H1 (cell line): ENCODE measurements around the gene SCARB1. TPM values are rescaled to one million over a fixed set of nuclear protein-coding genes. Genes with fewer than 3 reads are reported as not detected.

ENCODE experiments used
- CTCF ChIA-PET: fragments of 300-600 bp; sonication (Branson Sonifier 250); formaldehyde crosslinking; loops from one replicate; lab custom pipeline; 2021; ENCODE audit not compliant: partially characterized antibody; lab: Charles Lee
- POLR2A ChIA-PET: fragments of 300-600 bp; sonication (Branson Sonifier 250); formaldehyde crosslinking; loops from one replicate; lab custom pipeline; 2021; ENCODE audit warnings: inconsistent platforms; ENCODE audit not compliant: partially characterized antibody; lab: Charles Lee
- DNase-seq, 2 experiments: peaks; one replicate each; pipeline versions ENCODE4 v3.0.0 to v3.0.0-alpha.2; 2010 to 2022; ENCODE audit warnings: low spot score in 2 of 2, low read depth in 1 of 2, mixed read lengths in 1 of 2
- FAIRE-seq: peaks from 2 replicates; lab custom pipeline; 2011; peaks lifted over from hg19 to GRCh38; lab: Jason Lieb, UNC
- H2AFZ ChIP-seq: 2 replicates; pipeline ENCODE4 v1.8.1; 2012; ENCODE audit warnings: low read length, inconsistent platforms
- H2AK5ac ChIP-seq: 2 replicates; pipeline ENCODE4 v1.6.1; 2013; ENCODE audit warnings: low read depth, low read length
- H2BK120ac ChIP-seq: replicated peaks from 2 replicates; pipeline ENCODE3; 2013; ENCODE audit warnings: low read depth, low read length, inconsistent platforms
- H2BK12ac ChIP-seq: 2 replicates; pipeline ENCODE4 v1.6.1; 2013; ENCODE audit warnings: low read depth, low read length
- H2BK15ac ChIP-seq: 2 replicates; pipeline ENCODE4 v1.6.1; 2013; ENCODE audit warnings: low read length
- H2BK20ac ChIP-seq: 2 replicates; pipeline ENCODE4 v1.6.1; 2013; ENCODE audit warnings: low read length
- H2BK5ac ChIP-seq: 2 replicates; pipeline ENCODE4 v1.6.1; 2013; ENCODE audit warnings: low read depth, low read length
- H3K14ac ChIP-seq: 2 replicates; pipeline ENCODE4 v1.6.1; 2013; ENCODE audit warnings: inconsistent platforms; ENCODE audit not compliant: insufficient read length
- H3K18ac ChIP-seq: 2 replicates; pipeline ENCODE4 v1.6.1; 2013; ENCODE audit warnings: low read length; ENCODE audit errors: extremely low read depth
- H3K23ac ChIP-seq: 2 replicates; pipeline ENCODE4 v1.6.1; 2013; ENCODE audit warnings: inconsistent platforms; ENCODE audit not compliant: insufficient read length
- H3K23me2 ChIP-seq: 2 replicates; pipeline ENCODE4 v1.6.1; 2013; ENCODE audit warnings: low read depth, low read length
- H3K27ac ChIP-seq: 2 replicates; pipeline ENCODE4 v1.6.1; 2011; ENCODE audit warnings: low read depth, low read length, inconsistent platforms
- H3K27me3 ChIP-seq, 4 experiments: replicated peaks in 1 of 4; 1 replicate in 1 of 4; 2 replicates in 3 of 4; pipeline versions ENCODE4 v1.6.1 to v1.8.1; 2011 to 2013; ENCODE audit warnings: low read length in 3 of 4, mild to moderate bottlenecking in 3 of 4, inconsistent platforms in 2 of 4, mixed read lengths in 2 of 4, moderate library complexity in 1 of 4; ENCODE audit not compliant: control insufficient read depth in 3 of 4, insufficient read depth in 3 of 4; ENCODE audit errors: extremely low read depth in 1 of 4
- H3K36me3 ChIP-seq, 4 experiments: 2 replicates each; pipeline versions ENCODE4 v1.6.1 to v1.8.1; 2011 to 2013; ENCODE audit warnings: mild to moderate bottlenecking in 4 of 4, low read length in 3 of 4, moderate library complexity in 2 of 4, control low read depth in 1 of 4, inconsistent platforms in 1 of 4; ENCODE audit not compliant: insufficient read depth in 4 of 4, control insufficient read depth in 2 of 4
- H3K4ac ChIP-seq: replicated peaks from 2 replicates; pipeline ENCODE3; 2013; ENCODE audit warnings: low read length, low read depth, mixed read lengths, inconsistent platforms; ENCODE audit not compliant: insufficient read length
- H3K4me1 ChIP-seq, 4 experiments: replicated peaks in 1 of 4; 1 replicate in 1 of 4; 2 replicates in 3 of 4; pipeline versions ENCODE4 v1.6.1 to v1.8.1; 2011 to 2013; ENCODE audit warnings: low read length in 3 of 4, inconsistent platforms in 2 of 4, mixed read lengths in 1 of 4; ENCODE audit not compliant: insufficient read depth in 4 of 4, control insufficient read depth in 3 of 4
- H3K4me2 ChIP-seq, 2 experiments: 2 replicates each; pipeline versions ENCODE4 v1.6.1 to v1.8.1; 2011 to 2013; ENCODE audit warnings: low read depth in 2 of 2, low read length in 2 of 2, control low read depth in 1 of 2, inconsistent platforms in 1 of 2, mild to moderate bottlenecking in 1 of 2; ENCODE audit not compliant: insufficient read depth in 1 of 2
- H3K4me3 ChIP-seq, 4 experiments: fragments of 200-600, 300-600 bp in 1 of 4; sonication (generic), shearing (Covaris generic), sonication (Bioruptor Twin) in 1 of 4; 2 replicates each; pipeline versions ENCODE4 v1.5.1 to v1.8.1; 2011 to 2016; ENCODE audit warnings: low read length in 4 of 4, low read depth in 3 of 4, control low read depth in 2 of 4, inconsistent platforms in 2 of 4, mild to moderate bottlenecking in 2 of 4, mixed read lengths in 1 of 4, moderate library complexity in 1 of 4; ENCODE audit not compliant: insufficient read depth in 2 of 4; ENCODE audit errors: extremely low read depth in 1 of 4
- H3K56ac ChIP-seq: replicated peaks from 2 replicates; pipeline ENCODE3; 2013; ENCODE audit warnings: low read depth, mild to moderate bottlenecking, mixed read lengths, low read length, inconsistent platforms; ENCODE audit not compliant: insufficient read length
- H3K79me1 ChIP-seq: 2 replicates; pipeline ENCODE4 v1.6.1; 2013; ENCODE audit warnings: low read depth, low read length, control low read depth
- H3K79me2 ChIP-seq, 2 experiments: 2 replicates each; pipeline versions ENCODE4 v1.6.1 to v1.8.1; 2012 to 2013; ENCODE audit warnings: low read length in 2 of 2, mild to moderate bottlenecking in 2 of 2, inconsistent platforms in 1 of 2; ENCODE audit not compliant: insufficient read depth in 2 of 2, control insufficient read depth in 1 of 2
- H3K9ac ChIP-seq, 4 experiments: replicated peaks in 1 of 4; 1 replicate in 1 of 4; 2 replicates in 3 of 4; pipeline versions ENCODE4 v1.6.1 to v1.8.1; 2011 to 2013; ENCODE audit warnings: low read depth in 3 of 4, low read length in 3 of 4, control low read depth in 2 of 4, mild to moderate bottlenecking in 2 of 4, moderate library complexity in 2 of 4, inconsistent platforms in 1 of 4; ENCODE audit errors: extremely low read depth in 1 of 4
- H3K9me3 ChIP-seq, 2 experiments: 2 replicates each; pipeline versions ENCODE4 v1.6.1 to v1.8.1; 2012 to 2013; ENCODE audit warnings: mild to moderate bottlenecking in 2 of 2, moderate library complexity in 2 of 2, control low read depth in 1 of 2, inconsistent platforms in 1 of 2, low read depth in 1 of 2, low read length in 1 of 2, mixed read lengths in 1 of 2; ENCODE audit not compliant: insufficient read depth in 2 of 2
- H4K20me1 ChIP-seq, 2 experiments: replicated peaks in 1 of 2; 2 replicates each; pipeline versions ENCODE3 to v1.8.1; 2011 to 2013; ENCODE audit warnings: inconsistent platforms in 2 of 2, low read length in 2 of 2, mild to moderate bottlenecking in 1 of 2; ENCODE audit not compliant: insufficient read depth in 2 of 2, control insufficient read depth in 1 of 2
- H4K5ac ChIP-seq: 2 replicates; pipeline ENCODE4 v1.6.1; 2013; ENCODE audit warnings: low read length, low read depth, mixed read lengths, inconsistent platforms; ENCODE audit not compliant: insufficient read length
- H4K8ac ChIP-seq: 2 replicates; pipeline ENCODE4 v1.8.0; 2013; ENCODE audit warnings: mild to moderate bottlenecking, moderate library complexity, low read length, inconsistent platforms; ENCODE audit not compliant: insufficient read depth; ENCODE audit errors: extremely low read depth
- H4K91ac ChIP-seq: replicated peaks from 2 replicates; pipeline ENCODE3; 2013; ENCODE audit warnings: low read length, mixed read lengths, inconsistent platforms; ENCODE audit not compliant: insufficient read length
- ATF2 ChIP-seq: IDR thresholded peaks from 2 replicates; pipeline ENCODE4 v1.6.1; 2012; ENCODE audit warnings: low read length, inconsistent platforms
- ATF3 ChIP-seq: IDR thresholded peaks from 2 replicates; pipeline ENCODE4 v1.6.1; 2011; ENCODE audit warnings: low read depth, mild to moderate bottlenecking, low read length; ENCODE audit not compliant: insufficient read depth
- E2F6 ChIP-seq: IDR thresholded peaks from 2 replicates; pipeline ENCODE4 v1.6.1; 2012; ENCODE audit warnings: inconsistent platforms
- WGBS, 2 experiments: shearing (Covaris generic) in 1 of 2; methylation state at CpG; one replicate each; pipeline versions ENCODE4 v1.1.6 to v1.1.7; 2013 to 2015; ENCODE audit warnings: low lambda C conversion rate in 2 of 2, mixed read lengths in 2 of 2, inconsistent platforms in 1 of 2, low coverage in 1 of 2, missing lambda C conversion rate in 1 of 2; ENCODE audit not compliant: insufficient replicate concordance in 2 of 2, insufficient coverage in 1 of 2, insufficient read length in 1 of 2; ENCODE audit errors: extremely low coverage in 1 of 2, missing lambda C conversion rate in 1 of 2; 5-methylcytosine and 5-hydroxymethylcytosine counted together
- polyA plus RNA-seq, 7 experiments: library from polyadenylated mRNA; depleted of rRNA in 3 of 7; stranded (reverse) in 5 of 7; unstranded in 2 of 7; fragments of >200 nt in 5 of 7; fragments of 200-250 nt in 2 of 7; gene quantifications; 1 replicate in 5 of 7; 2 replicates in 1 of 7; 4 replicates in 1 of 7; pipeline versions ENCODE4 v1.2.1 to v1.2.3, GENCODE V29; 2011 to 2013; ENCODE audit warnings: missing spikeins in 2 of 7, mixed read lengths in 2 of 7
- total RNA-seq: library from RNA; stranded (reverse); fragmentation: NEBNext Ultra II Directional; extraction: Animal tissue kit (Norgen Biotek cat#: 25700); gene quantifications from 2 replicates; pipeline ENCODE4 v1.2.1, GENCODE V29; 2021

Gene SCARB1
- total and polyA plus RNA-seq, 2 of the 8 experiments (the other 6 are each of a cell fraction or from before 2014, with no cell fraction given): 45.3 to 57.1 TPM

GRCh38 chr12:124808272-124808671 lies 55.4 kb downstream of the SCARB1 start:
- no peak overlapping the region for H2BK5ac ChIP-seq
- no peak overlapping the region for H2AK5ac ChIP-seq
- no peak overlapping the region for H3K23ac ChIP-seq
- no peak overlapping the region for H4K5ac ChIP-seq
- H3K79me2 ChIP-seq: no peaks in the 10 kb centered on the region
- DNase-seq (no peak), FAIRE-seq (no peak)
- H2BK120ac ChIP-seq: no peak overlapping the region
- no peak overlapping the region for H3K27ac ChIP-seq
- POLR2A ChIA-PET: no interaction called here
- no peaks in the 10 kb centered on the region for H3K79me1 ChIP-seq
- H3K9me3 ChIP-seq: no peaks in the 10 kb centered on the region
- no peak overlapping the region for H3K4ac ChIP-seq
- H2BK20ac ChIP-seq: no peak overlapping the region
- H3K18ac ChIP-seq: no peak overlapping the region
- H4K8ac ChIP-seq: no peak overlapping the region
- no peaks in the 10 kb centered on the region; the same call in 1 of the 2 replicates for H3K23me2 ChIP-seq
- no peaks in the 10 kb centered on the region for H3K27me3 ChIP-seq
- 80% methylated on average over 1 of the region's 2 CpGs; no CpG with 5 or more reads in 1 of the 2 experiments for WGBS, 2 experiments
- no peak overlapping the region for H2AFZ ChIP-seq
- H4K91ac ChIP-seq: no peak overlapping the region
- no peak overlapping the region for H3K14ac ChIP-seq
- CTCF ChIA-PET: interaction anchor here (0.9 kb wide), 1 partner anchor 15 kb away, joined by 3 read pairs; no protein-coding TSS in a partner anchor
- no peak overlapping the region for H3K4me2 ChIP-seq
- H3K56ac ChIP-seq: no peak overlapping the region
- no peaks in the 10 kb centered on the region; a peak in 3 of 8 replicates for H3K36me3 ChIP-seq
- no peak overlapping the region for H3K4me3 ChIP-seq
- no peak overlapping the region for H3K9ac ChIP-seq
- H2BK12ac ChIP-seq: no peak overlapping the region
- no peaks in the 10 kb centered on the region; a peak in 1 of 7 replicates for H3K4me1 ChIP-seq
- H2BK15ac ChIP-seq: no peak overlapping the region
- peaks cover 3 to 4% of the 10 kb centered on the region in 2 experiments for H4K20me1 ChIP-seq
- TF ChIP-seq ATF3: no peak
- no peak for TF ChIP-seq E2F6
- no peak for TF ChIP-seq ATF2
